Measurements from ENCODE around the gene RFX5.

- no peak for TF ChIP-seq CTCF (IDR thresholded peaks at IDR 0.05)
- no peak for TF ChIP-seq POLR2A (IDR thresholded peaks at IDR 0.05)
These were observed 46.5 kb upstream of the RFX5 start for GRCh38 chr1:151393583-151393982.

All from adrenal gland (tissue), 5 donors.